ENCODE results near the gene SEMA3D. TPM values are rescaled to one million over a fixed set of nuclear protein-coding genes. Genes with fewer than 3 reads are reported as not detected.

The SEMA3D gene
- polyA plus RNA-seq, 2 of the 4 experiments (the other 2 are of a cell fraction), result 0.04 to 0.13 TPM

GRCh38 chr7:84985073-84985784 is 201.6 kb downstream of the SEMA3D start:
- CTCF ChIA-PET, result no interaction called here
- FAIRE-seq (peak; percentile 13), DNase-seq (ENCODE audit: low read depth in 1 of 2, low spot score in 1 of 2) (no peak), ATAC-seq (no peak)
- Histone ChIP-seq H3K4me3 (no peak overlapping the region), H3K9me3 (no peaks in the 10 kb centered on the region), H3K4me1 (no peaks in the 10 kb centered on the region), H3K27ac (no peak overlapping the region), H3K4me2 (no peak overlapping the region)
- 84% methylated on average over 2 of the region's 2 CpGs for WGBS (ENCODE audit: missing lambda C conversion rate)
- POLR2A ChIA-PET, result no interaction called here
- TF ChIP-seq ATOH8 (CRISPR knock-in tag; IDR thresholded peaks at IDR 0.05; ENCODE audit: low read depth) (no peak), CTCF (IDR thresholded peaks at IDR 0.05) (peak; percentile 6; the same call in 1 of the 3 replicates)

GRCh38 chr7:84982199-84982598 is 204.7 kb downstream of the SEMA3D start:
- TF ChIP-seq CBX2 (IDR thresholded peaks at IDR 0.05; ENCODE audit: borderline replicate concordance, low read depth), result no peak
- no peak for TF ChIP-seq FOXS1 (CRISPR knock-in tag; IDR thresholded peaks at IDR 0.05)
- no peak for TF ChIP-seq EHMT2 (IDR thresholded peaks at IDR 0.05; ENCODE audit: low read depth)
- no peak for TF ChIP-seq MYC (IDR thresholded peaks at IDR 0.05; ENCODE audit: borderline replicate concordance, low read length)
- no peak for TF ChIP-seq PHF8 (IDR thresholded peaks at IDR 0.05; ENCODE audit: borderline replicate concordance, low read depth)
- no peak for TF ChIP-seq TP53 (CRISPR knock-in tag; IDR thresholded peaks at IDR 0.05)
- TF ChIP-seq POLR2AphosphoS2 (conservative IDR thresholded peaks at IDR 0.05; ENCODE audit: low read length), result no peak
- TF ChIP-seq GATA3 (IDR thresholded peaks at IDR 0.05; ENCODE audit: borderline replicate concordance), result no peak
- TF ChIP-seq CTCF (IDR thresholded peaks at IDR 0.05), result no peak
- no peak for TF ChIP-seq RARB (CRISPR knock-in tag; IDR thresholded peaks at IDR 0.05)
- TF ChIP-seq ELK1 (IDR thresholded peaks at IDR 0.05; ENCODE audit: low read depth, low read length), result no peak
- DNase-seq (ENCODE audit: low read depth in 1 of 2, low spot score in 1 of 2) (no peak), ATAC-seq (no peak), FAIRE-seq (no peak)
- ChIA-PET POLR2A (no interaction called here), CTCF (no interaction called here)
- Histone ChIP-seq H3K4me3 (no peak overlapping the region), H3K4me2 (no peak overlapping the region), H3K4me1 (no peaks in the 10 kb centered on the region), H3K9me3 (no peaks in the 10 kb centered on the region), H3K27ac (no peak overlapping the region)

- CTCF ChIA-PET, result no interaction called here
- FAIRE-seq (no peak), ATAC-seq (no peak), DNase-seq (ENCODE audit: low read depth in 1 of 2, low spot score in 1 of 2) (no peak)
- Histone ChIP-seq H3K4me3 (no peak overlapping the region), H3K4me1 (no peaks in the 10 kb centered on the region), H3K9me3 (no peaks in the 10 kb centered on the region), H3K4me2 (no peak overlapping the region), H3K27ac (no peak overlapping the region)
- POLR2A ChIA-PET, result no interaction called here
- WGBS (ENCODE audit: missing lambda C conversion rate), result 53% methylated on average over 6 of the region's 6 CpGs
- no peak for TF ChIP-seq RARB (CRISPR knock-in tag; IDR thresholded peaks at IDR 0.05)
Observed at GRCh38 chr7:84981055-84981976, 205.5 kb downstream of the SEMA3D start.
